Panc1 (cell line): ENCODE results near the gene WWOX. TPM values are rescaled to one million over a fixed set of nuclear protein-coding genes. Genes with fewer than 3 reads are reported as not detected.

ENCODE experiments used
- ATAC-seq: fragments of 200-7000 bp; cut with Tn5 transposase; 2 replicates; pipeline ENCODE4 v1.9.1; 2020; ENCODE audit warnings: mild to moderate bottlenecking, moderate library complexity
- BruUV-seq: library from RNA; stranded (reverse); fragments of 400-500 nt; replicated peaks from 2 replicates; lab custom pipeline; 2021; lab: Mats Ljungman, UMichigan
- CTCF ChIA-PET: fragments of 300-600 bp; sonication (Branson Sonifier 250); formaldehyde crosslinking; loops from one replicate; lab custom pipeline; 2022; ENCODE audit warnings: antibody characterized with exemption; lab: Charles Lee
- POLR2A ChIA-PET: fragments of 300-600 bp; sonication (Branson Sonifier 250); formaldehyde crosslinking; loops from one replicate; lab custom pipeline; 2022; ENCODE audit warnings: antibody characterized with exemption; lab: Charles Lee
- DNase-seq: peaks from one replicate; pipeline ENCODE4 v3.0.0-alpha.2; 2010; ENCODE audit warnings: low read depth, low spot score
- H3K27ac ChIP-seq: 2 replicates; pipeline ENCODE4 v1.5.1; 2011; ENCODE audit warnings: mild to moderate bottlenecking, low read length, inconsistent platforms
- H3K27me3 ChIP-seq: fragments of 200-500 bp; sonication (Bioruptor generic); 2 replicates; pipeline ENCODE4 v1.6.0; 2014; ENCODE audit warnings: low read length, inconsistent platforms; ENCODE audit not compliant: control insufficient read depth, insufficient read depth
- H3K36me3 ChIP-seq: fragments of 200-500 bp; sonication (Bioruptor generic); 2 replicates; pipeline ENCODE4 v1.5.1; 2014; ENCODE audit warnings: inconsistent platforms, mild to moderate bottlenecking, low read length, moderate library complexity; ENCODE audit not compliant: control insufficient read depth, insufficient read depth
- H3K4me1 ChIP-seq: 2 replicates; pipeline ENCODE4 v1.5.1; 2011; ENCODE audit warnings: inconsistent platforms, mild to moderate bottlenecking, low read length, moderate library complexity; ENCODE audit not compliant: control insufficient read depth, insufficient read depth
- H3K4me3 ChIP-seq, 2 experiments: 2 replicates each; pipeline ENCODE4 v1.5.1; 2011 to 2012; ENCODE audit warnings: low read depth in 2 of 2, low read length in 2 of 2, mild to moderate bottlenecking in 2 of 2, inconsistent platforms in 1 of 2, moderate library complexity in 1 of 2
- H3K9me3 ChIP-seq: fragments of 200-500 bp; sonication (Bioruptor generic); 2 replicates; pipeline ENCODE4 v1.5.1; 2014; ENCODE audit warnings: low read depth, mild to moderate bottlenecking, inconsistent platforms, low read length, moderate library complexity; ENCODE audit not compliant: control insufficient read depth, insufficient read depth
- POLR2AphosphoS5 ChIP-seq: IDR thresholded peaks from 2 replicates; pipeline ENCODE4 v1.6.1; 2012; ENCODE audit warnings: mild to moderate bottlenecking, low read depth, low read length, moderate library complexity
- REST ChIP-seq, 2 experiments: IDR thresholded peaks; 2 replicates each; pipeline ENCODE4 v1.6.1; 2011 to 2012; ENCODE audit warnings: low read depth in 2 of 2, control low read depth in 1 of 2, low read length in 1 of 2, mild to moderate bottlenecking in 1 of 2, moderate library complexity in 1 of 2; ENCODE audit not compliant: insufficient read depth in 1 of 2
- SIN3A ChIP-seq: IDR thresholded peaks from 2 replicates; pipeline ENCODE4 v1.6.1; 2012; ENCODE audit warnings: low read depth, mild to moderate bottlenecking, low read length, moderate library complexity, borderline replicate concordance; ENCODE audit not compliant: insufficient read depth
- TCF7L2 ChIP-seq: IDR thresholded peaks from 2 replicates; pipeline ENCODE4 v1.6.1; 2011; ENCODE audit warnings: mild to moderate bottlenecking, low read depth, low read length, inconsistent platforms
- in situ Hi-C: cut with HindIII; loops from 2 replicates; pipeline ENCODE4 v1.10.0; 2016; ENCODE audit warnings: low sequenced_read_pairs, low pct_unique_long_range_greater_than_20kb
- intact Hi-C: fragments of 100-400 bp; cut with micrococcal nuclease; formaldehyde crosslinking; loops from one replicate; pipeline ENCODE4 v1.10.0; 2022; ENCODE audit not compliant: unreplicated experiment
- total RNA-seq: library from RNA; stranded (reverse); gene quantifications from one replicate; pipeline ENCODE4 v1.2.1, GENCODE V29; 2021; ENCODE audit not compliant: unreplicated experiment
- TF ChIP-seq, protein P1 (sequence below): fragments of 450-650 bp; IDR thresholded peaks from 2 replicates; pipeline ENCODE4 v1.5.1; 2017; ENCODE audit warnings: mild to moderate bottlenecking

WWOX gene
- total RNA-seq, 1 experiment from 2014 or later = 12.5 TPM

DNA sequence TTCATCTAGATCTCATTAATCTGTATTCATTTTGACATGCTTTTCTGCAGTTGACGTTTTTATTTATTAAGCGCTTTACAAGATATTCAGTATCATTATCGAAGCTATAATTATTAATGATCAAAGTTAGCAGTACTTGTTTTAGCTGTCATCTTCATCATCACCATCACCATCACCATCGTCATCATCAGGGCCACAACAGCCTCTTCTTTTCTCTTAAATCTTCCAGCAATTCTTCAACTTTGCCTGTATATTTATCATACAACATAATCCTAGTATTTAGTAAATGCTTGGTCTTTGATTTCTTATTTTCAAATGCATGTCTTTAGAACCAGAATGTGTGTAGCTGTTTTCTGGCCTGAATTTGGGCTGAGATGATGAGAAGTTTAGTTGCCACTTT is 973.1 kb downstream of the WWOX start:
- no peak for DNase-seq
- H3K27ac ChIP-seq = no peak overlapping the region
- ChIA-PET POLR2A (no interaction called here), CTCF (no interaction called here)
- H3K36me3 ChIP-seq = no peaks in the 10 kb centered on the region
- H3K9me3 ChIP-seq = no peaks in the 10 kb centered on the region
- ATAC-seq = no peak
- no peaks in the 10 kb centered on the region for H3K4me1 ChIP-seq
- intact Hi-C loops = no loop called here
- no peaks in the 10 kb centered on the region; the same call in 1 of the 2 replicates for H3K27me3 ChIP-seq
- TF ChIP-seq POLR2AphosphoS5 (no peak), REST (IDR thresholded peaks at IDR 0.05; ENCODE audit: insufficient read depth in 1 of 2, low read depth in 2 of 2, low read length in 1 of 2) (no peak), SIN3A (no peak)
- TF ChIP-seq, protein P1, sequence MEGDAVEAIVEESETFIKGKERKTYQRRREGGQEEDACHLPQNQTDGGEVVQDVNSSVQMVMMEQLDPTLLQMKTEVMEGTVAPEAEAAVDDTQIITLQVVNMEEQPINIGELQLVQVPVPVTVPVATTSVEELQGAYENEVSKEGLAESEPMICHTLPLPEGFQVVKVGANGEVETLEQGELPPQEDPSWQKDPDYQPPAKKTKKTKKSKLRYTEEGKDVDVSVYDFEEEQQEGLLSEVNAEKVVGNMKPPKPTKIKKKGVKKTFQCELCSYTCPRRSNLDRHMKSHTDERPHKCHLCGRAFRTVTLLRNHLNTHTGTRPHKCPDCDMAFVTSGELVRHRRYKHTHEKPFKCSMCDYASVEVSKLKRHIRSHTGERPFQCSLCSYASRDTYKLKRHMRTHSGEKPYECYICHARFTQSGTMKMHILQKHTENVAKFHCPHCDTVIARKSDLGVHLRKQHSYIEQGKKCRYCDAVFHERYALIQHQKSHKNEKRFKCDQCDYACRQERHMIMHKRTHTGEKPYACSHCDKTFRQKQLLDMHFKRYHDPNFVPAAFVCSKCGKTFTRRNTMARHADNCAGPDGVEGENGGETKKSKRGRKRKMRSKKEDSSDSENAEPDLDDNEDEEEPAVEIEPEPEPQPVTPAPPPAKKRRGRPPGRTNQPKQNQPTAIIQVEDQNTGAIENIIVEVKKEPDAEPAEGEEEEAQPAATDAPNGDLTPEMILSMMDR = no peak
- H3K4me3 ChIP-seq = no peak overlapping the region
- in situ Hi-C loops = no loop called here
- BruUV-seq = no TSS peak

DNA sequence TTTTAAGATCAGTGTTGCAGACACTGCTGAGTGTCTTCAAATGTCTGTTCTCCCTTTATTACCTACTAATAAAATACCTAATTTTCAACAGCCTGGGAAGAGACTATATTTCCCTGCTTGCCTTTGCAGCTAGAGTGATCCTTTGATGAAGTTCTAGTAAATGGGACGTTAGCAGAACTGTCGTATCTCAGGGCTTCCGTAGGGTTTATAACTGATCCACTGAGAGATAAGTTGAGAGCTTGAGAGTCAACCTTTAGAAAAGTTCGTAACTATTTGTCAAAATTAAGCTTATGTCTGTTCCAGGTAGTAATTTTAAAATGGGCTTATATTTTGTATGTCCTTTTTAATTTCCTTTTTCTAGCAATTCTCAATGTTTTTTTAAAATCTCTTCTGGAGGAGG is 974.1 kb downstream of the WWOX start:
- no peak for TF ChIP-seq TCF7L2
- no peak for TF ChIP-seq POLR2AphosphoS5
- TF ChIP-seq REST (IDR thresholded peaks at IDR 0.05; ENCODE audit: insufficient read depth in 1 of 2, low read depth in 2 of 2, low read length in 1 of 2) = no peak
- TF ChIP-seq, protein P1 = no peak
- TF ChIP-seq SIN3A = no peak
- H3K9me3 ChIP-seq = no peaks in the 10 kb centered on the region
- H3K27me3 ChIP-seq = no peaks in the 10 kb centered on the region; the same call in 1 of the 2 replicates
- ChIA-PET POLR2A (no interaction called here), CTCF (no interaction called here)
- no peak for DNase-seq
- ATAC-seq = no peak
- H3K36me3 ChIP-seq = no peaks in the 10 kb centered on the region
- H3K4me3 ChIP-seq = no peak overlapping the region
- no peak overlapping the region for H3K27ac ChIP-seq
- BruUV-seq = no TSS peak
- intact Hi-C loops (no loop called here), in situ Hi-C loops (no loop called here)
- no peaks in the 10 kb centered on the region for H3K4me1 ChIP-seq
